Upper lobe of left lung (tissue), 6 donors: ENCODE measurements around the gene PTPRF. TPM values are rescaled to one million over a fixed set of nuclear protein-coding genes. Genes with fewer than 3 reads are reported as not detected.
"Not testable (repeated sequence)": the region's sequence is repeated elsewhere in the genome, so short reads cannot be mapped to it uniquely, and the experiment has no call there.

Source experiments
- ATAC-seq, 2 donors: fragments of 200-7000 bp; cut with Tn5 transposase; one replicate each; pipeline ENCODE4 v1.9.1; 2022; ENCODE audit warnings: mild to moderate bottlenecking in 2 of 2, moderate library complexity in 2 of 2; ENCODE audit not compliant: low FRiP score in 2 of 2
- DNase-seq, 2 donors: peaks; one replicate each; pipeline ENCODE4 v3.0.0-alpha.2; 2019 to 2020
- H3K27ac ChIP-seq, 4 donors: fragments of 200-600 bp; sonication (generic); one replicate each; pipeline ENCODE4 v1.5.1; 2016 to 2019
- H3K27me3 ChIP-seq, 4 donors: fragments of 200-600 bp; sonication (generic); one replicate each; pipeline ENCODE4 v1.5.1; 2017 to 2019
- H3K36me3 ChIP-seq, 4 donors: fragments of 200-600 bp; sonication (generic); one replicate each; pipeline ENCODE4 v1.5.1; 2016 to 2019
- H3K4me1 ChIP-seq, 4 donors: fragments of 200-600 bp; sonication (generic); one replicate each; pipeline ENCODE4 v1.5.1; 2018 to 2019
- H3K4me3 ChIP-seq, 4 donors: fragments of 200-600 bp; sonication (generic); one replicate each; pipeline ENCODE4 v1.5.1; 2017 to 2019; ENCODE audit warnings: mild to moderate bottlenecking in 2 of 4, moderate library complexity in 1 of 4
- H3K9me3 ChIP-seq, 4 donors: fragments of 200-600 bp; sonication (generic); one replicate each; pipeline ENCODE4 v1.5.1; 2018 to 2019
- EP300 ChIP-seq, 4 donors: sonication (generic); formaldehyde crosslinking; IDR thresholded peaks; one replicate each; pipeline ENCODE4 v1.5.1; 2017; ENCODE audit warnings: antibody characterized with exemption in 4 of 4, control low read depth in 2 of 4
- POLR2A ChIP-seq, 4 donors: fragments of 450-650 bp; IDR thresholded peaks; one replicate each; pipeline ENCODE4 v1.5.1; 2016 to 2017; ENCODE audit warnings: antibody characterized with exemption in 4 of 4, mild to moderate bottlenecking in 2 of 4
- POLR2AphosphoS5 ChIP-seq, 2 donors: sonication (generic); formaldehyde crosslinking; IDR thresholded peaks; one replicate each; pipeline ENCODE4 v1.5.1; 2017; ENCODE audit warnings: antibody characterized with exemption in 2 of 2
- WGBS, 2 donors: methylation state at CpG; one replicate each; pipeline ENCODE4 v1.1.5; 2017 to 2018; 5-methylcytosine and 5-hydroxymethylcytosine counted together
- total RNA-seq, 6 donors: library from RNA; depleted of rRNA in 4 of 6; stranded (reverse); fragments of >200 nt in 4 of 6; gene quantifications; one replicate each; pipeline versions ENCODE4 v1.1.0 to v1.2.1, GENCODE V29; 2016 to 2021
- TF ChIP-seq, protein P1 (sequence below), 6 experiments: fragments of 450-650 bp in 4 of 6; fragments of 200-600 bp in 2 of 6; sonication (generic) in 2 of 6; IDR thresholded peaks; one replicate each; pipeline ENCODE4 v1.5.1; 2016 to 2019; ENCODE audit warnings: antibody characterized with exemption in 6 of 6
- donor health status: DM: no; HTN: no; CAD: no; lungs with moderate emphysema.
- donor health status: DM: no; HTN: yes; CAD: no; lungs with severe emphysema.

The PTPRF gene
- total RNA-seq, 6 donors from 2014 or later, result 133 to 201 (median 171) TPM

DNA sequence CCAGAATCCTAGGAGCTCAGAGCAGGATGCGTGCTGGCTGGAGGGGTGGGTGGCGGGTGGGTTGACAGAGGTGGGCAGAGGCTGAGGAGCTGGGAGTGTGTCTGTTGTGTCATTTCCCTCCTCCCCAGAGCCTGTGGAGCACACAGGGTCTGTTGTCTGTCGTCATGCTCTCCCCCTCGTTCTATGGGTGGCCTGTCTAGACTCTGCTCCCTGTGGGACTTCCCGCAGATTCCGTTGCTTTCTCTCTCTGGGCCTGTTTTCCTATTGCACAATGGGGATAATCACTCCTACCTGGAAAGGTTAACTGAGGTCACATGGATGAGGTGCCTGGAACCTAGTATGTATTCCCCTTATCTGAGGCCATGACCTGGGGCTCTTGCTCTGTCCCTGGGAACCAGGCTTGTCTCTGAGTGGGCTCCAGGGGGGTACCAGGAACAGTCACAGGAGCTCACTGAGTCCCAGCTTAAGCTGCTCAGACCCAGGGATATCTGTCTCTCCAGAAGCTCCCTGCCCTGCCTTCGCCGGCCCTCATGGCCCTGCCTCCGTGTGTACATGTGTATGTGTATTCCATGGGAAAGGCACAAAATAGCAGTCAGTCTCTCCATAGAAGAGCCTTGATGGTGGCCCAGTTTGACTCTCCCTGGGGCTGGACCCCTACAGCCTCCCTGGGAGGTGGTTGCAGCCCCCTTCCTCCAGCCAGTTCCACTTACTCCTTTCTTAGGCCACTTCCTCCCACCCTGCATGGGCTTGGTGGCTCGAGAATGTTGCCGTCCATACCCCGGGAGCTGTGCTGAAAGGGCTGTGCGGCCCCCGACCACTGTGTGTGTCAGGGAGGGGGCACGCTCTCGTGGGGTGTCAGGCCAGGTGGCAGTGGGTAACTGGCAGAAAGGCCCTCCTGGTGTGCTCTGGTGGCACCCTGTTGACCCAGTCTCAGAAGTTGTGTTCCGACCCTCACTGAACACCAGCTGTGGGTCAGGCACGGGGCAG lies 17.9 kb downstream of the PTPRF start:
- Histone ChIP-seq H3K4me1 (peaks cover 38 to 76% (median 56%) of the 10 kb centered on the region in 4 donors), H3K4me3 (no peak overlapping the region), H3K27me3 (no peaks in the 10 kb centered on the region), H3K9me3 (no peaks in the 10 kb centered on the region), H3K27ac (peak overlapping the region; percentile 10 to 84 (median 48)), H3K36me3 (peaks cover 0 to 4% (median 0%) of the 10 kb centered on the region in 4 donors)
- no peak for ATAC-seq
- TF ChIP-seq, protein P1, sequence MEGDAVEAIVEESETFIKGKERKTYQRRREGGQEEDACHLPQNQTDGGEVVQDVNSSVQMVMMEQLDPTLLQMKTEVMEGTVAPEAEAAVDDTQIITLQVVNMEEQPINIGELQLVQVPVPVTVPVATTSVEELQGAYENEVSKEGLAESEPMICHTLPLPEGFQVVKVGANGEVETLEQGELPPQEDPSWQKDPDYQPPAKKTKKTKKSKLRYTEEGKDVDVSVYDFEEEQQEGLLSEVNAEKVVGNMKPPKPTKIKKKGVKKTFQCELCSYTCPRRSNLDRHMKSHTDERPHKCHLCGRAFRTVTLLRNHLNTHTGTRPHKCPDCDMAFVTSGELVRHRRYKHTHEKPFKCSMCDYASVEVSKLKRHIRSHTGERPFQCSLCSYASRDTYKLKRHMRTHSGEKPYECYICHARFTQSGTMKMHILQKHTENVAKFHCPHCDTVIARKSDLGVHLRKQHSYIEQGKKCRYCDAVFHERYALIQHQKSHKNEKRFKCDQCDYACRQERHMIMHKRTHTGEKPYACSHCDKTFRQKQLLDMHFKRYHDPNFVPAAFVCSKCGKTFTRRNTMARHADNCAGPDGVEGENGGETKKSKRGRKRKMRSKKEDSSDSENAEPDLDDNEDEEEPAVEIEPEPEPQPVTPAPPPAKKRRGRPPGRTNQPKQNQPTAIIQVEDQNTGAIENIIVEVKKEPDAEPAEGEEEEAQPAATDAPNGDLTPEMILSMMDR (IDR thresholded peaks at IDR 0.05), result no peak
- TF ChIP-seq POLR2A (IDR thresholded peaks at IDR 0.05) (no peak), EP300 (IDR thresholded peaks at IDR 0.05) (peak in 1 of 4 donors; percentile 72), POLR2AphosphoS5 (IDR thresholded peaks at IDR 0.05) (no peak)
- peak in 1 of 2 donors; percentile 64 for DNase-seq
- WGBS, 2 donors, result 77 to 79% methylated on average over 14 to 18 of the region's 18 CpGs

DNA sequence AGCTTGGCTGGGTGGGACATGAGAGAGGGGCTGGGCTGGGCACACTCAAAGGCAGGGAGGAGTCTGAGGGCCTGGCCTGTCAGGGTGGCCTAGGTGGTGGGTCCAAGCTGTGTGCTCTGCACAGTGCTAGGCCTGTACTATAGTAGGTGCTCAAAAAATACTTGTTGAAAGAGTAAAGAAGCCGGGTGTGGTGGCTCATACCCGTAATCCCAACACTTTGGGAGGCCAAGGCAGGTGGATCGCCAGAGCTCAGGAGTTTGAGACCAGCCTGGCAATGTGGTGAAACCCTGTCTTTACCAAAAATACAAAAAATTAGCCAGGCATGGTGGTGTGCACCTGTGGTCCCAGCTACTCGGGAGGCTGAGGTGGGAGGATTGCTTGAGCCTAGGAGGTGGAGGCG lies 18.7 kb downstream of the PTPRF start:
- H3K9me3 ChIP-seq, H3K4me3 ChIP-seq, H3K27me3 ChIP-seq, ATAC-seq, H3K36me3 ChIP-seq, DNase-seq: not testable (repeated sequence)
- WGBS, 2 donors, result 84 to 93% methylated on average over 5 of the region's 5 CpGs
- Histone ChIP-seq H3K27ac (peak overlapping the region; percentile 10 to 84 (median 48)), H3K4me1 (peaks cover 38 to 78% (median 57%) of the 10 kb centered on the region in 4 donors)

DNA sequence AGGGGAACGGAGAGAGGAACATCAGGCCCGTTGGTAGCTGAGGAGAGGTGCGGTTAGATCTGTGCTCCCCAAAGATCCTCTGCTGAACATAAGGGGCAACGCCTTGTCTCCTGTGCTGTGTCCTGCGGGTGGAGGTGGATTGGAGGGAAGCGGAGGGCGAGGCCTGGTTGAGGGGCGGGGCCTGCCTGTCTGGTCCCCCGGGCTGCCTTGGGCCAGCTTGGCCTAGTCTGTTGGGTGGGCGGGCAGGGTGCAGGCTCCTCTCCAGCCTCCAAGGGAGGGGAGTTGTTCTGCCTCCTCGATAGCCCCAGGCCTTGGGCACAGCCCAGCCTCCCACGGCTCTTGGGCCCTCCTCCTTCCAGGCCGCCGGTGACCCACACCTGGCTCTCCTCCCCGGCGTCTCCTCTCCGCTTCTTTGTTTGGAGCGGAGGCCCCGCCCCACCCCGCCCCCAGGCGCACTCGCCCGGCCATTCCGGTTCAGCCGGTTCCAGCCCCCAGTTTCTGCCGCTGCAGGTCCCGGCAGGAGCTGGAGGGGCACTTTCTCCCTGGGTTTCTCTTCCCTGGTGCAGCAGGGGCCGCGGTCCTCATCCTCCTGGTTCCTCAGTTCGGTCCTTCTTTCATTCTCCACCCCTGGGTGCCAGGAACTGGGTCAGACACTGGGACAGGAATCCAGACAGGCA lies 19.4 kb downstream of the PTPRF start:
- H3K27me3 ChIP-seq, result no peaks in the 10 kb centered on the region
- H3K36me3 ChIP-seq, result peaks cover 0 to 7% (median 0%) of the 10 kb centered on the region in 4 donors
- no peaks in the 10 kb centered on the region for H3K9me3 ChIP-seq
- DNase-seq, result peak; percentile 85 to 94
- WGBS, 2 donors, result 20 to 27% methylated on average over 23 to 28 of the region's 30 CpGs
- H3K27ac ChIP-seq, result peak overlapping the region; percentile 58 to 84 (median 76)
- peak; percentile 61 to 83 for ATAC-seq
- H3K4me1 ChIP-seq, result peaks cover 38 to 74% (median 58%) of the 10 kb centered on the region in 4 donors
- H3K4me3 ChIP-seq, result peak overlapping the region in 3 of 4 donors; percentile 29 to 40 (median 39)
- TF ChIP-seq EP300 (IDR thresholded peaks at IDR 0.05) (no peak), POLR2AphosphoS5 (IDR thresholded peaks at IDR 0.05) (peak; percentile 14 to 22), POLR2A (IDR thresholded peaks at IDR 0.05) (peak in 1 of 4 donors; percentile 49)
- TF ChIP-seq, protein P1 (IDR thresholded peaks at IDR 0.05), result no peak

DNA sequence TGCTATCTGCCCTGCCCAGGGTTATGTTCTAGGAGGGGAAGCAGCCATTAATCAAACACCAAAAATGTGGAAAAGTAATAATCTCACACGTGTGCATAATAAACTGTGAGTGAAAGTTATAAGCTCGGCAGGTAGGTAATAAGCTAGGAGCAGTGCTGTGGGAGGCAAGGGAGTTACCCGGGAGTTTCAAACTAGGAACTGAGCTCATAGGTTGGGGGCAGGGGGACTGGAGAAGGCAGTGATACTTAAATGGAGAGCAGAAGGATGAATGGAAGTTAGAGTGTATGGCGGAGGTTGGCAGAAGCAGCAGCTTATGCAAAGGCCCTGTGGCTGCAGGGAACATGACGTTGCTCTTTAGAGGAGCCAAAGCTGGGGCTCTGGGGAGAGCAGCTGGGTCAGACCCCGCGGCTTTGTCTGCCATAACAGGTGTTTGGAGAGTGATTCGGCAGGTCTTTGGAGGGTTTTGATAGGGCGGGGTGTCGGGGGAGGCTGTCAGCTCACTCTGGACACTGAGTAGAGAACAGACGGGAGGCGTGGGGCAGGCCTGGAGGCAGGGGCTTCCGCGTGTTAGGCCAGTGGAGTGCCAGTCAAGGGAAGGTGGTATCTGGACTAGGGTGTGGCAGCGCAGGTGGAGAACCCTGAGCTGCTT lies 20.0 kb downstream of the PTPRF start:
- peaks cover 0 to 8% (median 0%) of the 10 kb centered on the region in 4 donors for H3K36me3 ChIP-seq
- 73% methylated on average over 15 of the region's 15 CpGs for WGBS, 2 donors
- no peaks in the 10 kb centered on the region for H3K9me3 ChIP-seq
- no peak for TF ChIP-seq POLR2A (IDR thresholded peaks at IDR 0.05)
- TF ChIP-seq, protein P1 (IDR thresholded peaks at IDR 0.05), result no peak
- no peak for TF ChIP-seq EP300 (IDR thresholded peaks at IDR 0.05)
- no peak for TF ChIP-seq POLR2AphosphoS5 (IDR thresholded peaks at IDR 0.05)
- H3K4me3 ChIP-seq, result peak overlapping the region in 3 of 4 donors; percentile 29 to 40 (median 39)
- ATAC-seq, result no peak
- peaks cover 35 to 69% (median 54%) of the 10 kb centered on the region in 4 donors for H3K4me1 ChIP-seq
- peak overlapping the region; percentile 58 to 84 (median 76) for H3K27ac ChIP-seq
- DNase-seq, result no peak
- no peaks in the 10 kb centered on the region for H3K27me3 ChIP-seq
